Measurements from ENCODE around the gene SPTAN1. TPM values are rescaled to one million over a fixed set of nuclear protein-coding genes. Genes with fewer than 3 reads are reported as not detected.

Gene SPTAN1
- total RNA-seq, 6 experiments from 2014 or later, result 74.6 to 141 (median 98.6) TPM

- Histone ChIP-seq H3K4me1 (peaks cover 0 to 62% (median 22%) of the 10 kb centered on the region in 4 donors), H3K27ac (peak overlapping the region; percentile 0 to 97 (median 97)), H3K36me3 (no peaks in the 10 kb centered on the region), H3K27me3 (no peaks in the 10 kb centered on the region), H3K9me3 (no peaks in the 10 kb centered on the region), H3K4me3 (peak overlapping the region in 1 of 3 donors; percentile 88)
- intact Hi-C loops (cut with DNase I), result no loop called here
- TF ChIP-seq CTCF (IDR thresholded peaks at IDR 0.05) (no peak), POLR2A (IDR thresholded peaks at IDR 0.05) (peak; percentile 30)
- ATAC-seq (peak in 1 of 4 donors; percentile 4), DNase-seq (no peak)
- 22% methylated on average over 5 of the region's 5 CpGs for WGBS (ENCODE audit: insufficient coverage, low coverage, low lambda C conversion rate, missing lambda C conversion rate)
Measured at GRCh38 chr9:128554155-128554862, 1.9 kb downstream of the SPTAN1 start.

- no peak overlapping the region for H3K4me3 ChIP-seq
- H3K9me3 ChIP-seq, result no peaks in the 10 kb centered on the region
- no peaks in the 10 kb centered on the region for H3K27me3 ChIP-seq
- H3K36me3 ChIP-seq, result no peaks in the 10 kb centered on the region
- ATAC-seq (peak in 2 of 4 donors; percentile 18 to 26), DNase-seq (peak in 1 of 3 donors; percentile 48)
- peak overlapping the region; percentile 12 to 97 (median 97) for H3K27ac ChIP-seq
- intact Hi-C loops (cut with DNase I), result no loop called here
- 10% methylated on average over 9 of the region's 9 CpGs for WGBS (ENCODE audit: insufficient coverage, low coverage, low lambda C conversion rate, missing lambda C conversion rate)
- peaks cover 0 to 63% (median 25%) of the 10 kb centered on the region in 4 donors for H3K4me1 ChIP-seq
- TF ChIP-seq POLR2A (IDR thresholded peaks at IDR 0.05) (no peak), CTCF (IDR thresholded peaks at IDR 0.05) (no peak)
Measured at GRCh38 chr9:128555180-128555721, 2.9 kb downstream of the SPTAN1 start.

- Histone ChIP-seq H3K4me1 (peaks cover 0 to 59% (median 25%) of the 10 kb centered on the region in 4 donors), H3K4me3 (no peak overlapping the region), H3K36me3 (no peaks in the 10 kb centered on the region), H3K27ac (peak overlapping the region; percentile 10 to 97 (median 97)), H3K9me3 (no peaks in the 10 kb centered on the region), H3K27me3 (no peaks in the 10 kb centered on the region)
- TF ChIP-seq CTCF (IDR thresholded peaks at IDR 0.05), result no peak
- no peak for TF ChIP-seq POLR2A (IDR thresholded peaks at IDR 0.05)
- ATAC-seq (no peak), DNase-seq (no peak)
- intact Hi-C loops (cut with DNase I), result no loop called here
- 59% methylated on average over 2 of the region's 2 CpGs for WGBS (ENCODE audit: insufficient coverage, low coverage, low lambda C conversion rate, missing lambda C conversion rate)
Measured at GRCh38 chr9:128556276-128556675, 3.9 kb downstream of the SPTAN1 start.

- Histone ChIP-seq H3K9me3 (no peaks in the 10 kb centered on the region), H3K36me3 (no peaks in the 10 kb centered on the region), H3K27ac (peak overlapping the region; percentile 10 to 97 (median 97)), H3K27me3 (no peaks in the 10 kb centered on the region), H3K4me1 (peaks cover 0 to 59% (median 23%) of the 10 kb centered on the region in 4 donors), H3K4me3 (peak overlapping the region in 1 of 3 donors; percentile 5)
- ATAC-seq, result peak; percentile 37 to 59 (median 47)
- peak in 1 of 3 donors; percentile 61 for DNase-seq
- intact Hi-C loops (cut with DNase I), result no loop called here
- TF ChIP-seq CTCF (IDR thresholded peaks at IDR 0.05), result no peak
- TF ChIP-seq POLR2A (IDR thresholded peaks at IDR 0.05), result no peak
- 21% methylated on average over 5 of the region's 5 CpGs for WGBS (ENCODE audit: insufficient coverage, low coverage, low lambda C conversion rate, missing lambda C conversion rate)
Measured at GRCh38 chr9:128556926-128557634, 4.7 kb downstream of the SPTAN1 start.

Data from right lobe of liver (tissue), 6 donors.